Mucosa of gallbladder (tissue), 1 donor: ENCODE measurements around the gene INSRR. TPM values are rescaled to one million over a fixed set of nuclear protein-coding genes. Genes with fewer than 3 reads are reported as not detected.

Experiments used
- DNase-seq: peaks from one replicate; pipeline ENCODE4 v3.0.0-alpha.2; 2020; ENCODE audit warnings: low spot score
- total RNA-seq: library from RNA; stranded (reverse); gene quantifications from one replicate; pipeline ENCODE4 v1.2.1, GENCODE V29; 2021
- donor health status: DM: no; HTN: no; CAD: no.

The INSRR gene
- total RNA-seq, 1 donor from 2014 or later = 0.58 TPM

- DNase-seq = no peak
Measured at GRCh38 chr1:156894001-156894400, 35.1 kb upstream of the INSRR start.

- peak; percentile 24 for DNase-seq
Measured at GRCh38 chr1:156893048-156893953, 34.4 kb upstream of the INSRR start, which contains the start of gene PEAR1. Gene PEAR1 (plus strand): TSS chr1:156893718. CDS start chr1:156903927, 10,209 bp downstream.

- peak; percentile 89 for DNase-seq
Measured at GRCh38 chr1:156892190-156893047, 33.5 kb upstream of the INSRR start.

DNA sequence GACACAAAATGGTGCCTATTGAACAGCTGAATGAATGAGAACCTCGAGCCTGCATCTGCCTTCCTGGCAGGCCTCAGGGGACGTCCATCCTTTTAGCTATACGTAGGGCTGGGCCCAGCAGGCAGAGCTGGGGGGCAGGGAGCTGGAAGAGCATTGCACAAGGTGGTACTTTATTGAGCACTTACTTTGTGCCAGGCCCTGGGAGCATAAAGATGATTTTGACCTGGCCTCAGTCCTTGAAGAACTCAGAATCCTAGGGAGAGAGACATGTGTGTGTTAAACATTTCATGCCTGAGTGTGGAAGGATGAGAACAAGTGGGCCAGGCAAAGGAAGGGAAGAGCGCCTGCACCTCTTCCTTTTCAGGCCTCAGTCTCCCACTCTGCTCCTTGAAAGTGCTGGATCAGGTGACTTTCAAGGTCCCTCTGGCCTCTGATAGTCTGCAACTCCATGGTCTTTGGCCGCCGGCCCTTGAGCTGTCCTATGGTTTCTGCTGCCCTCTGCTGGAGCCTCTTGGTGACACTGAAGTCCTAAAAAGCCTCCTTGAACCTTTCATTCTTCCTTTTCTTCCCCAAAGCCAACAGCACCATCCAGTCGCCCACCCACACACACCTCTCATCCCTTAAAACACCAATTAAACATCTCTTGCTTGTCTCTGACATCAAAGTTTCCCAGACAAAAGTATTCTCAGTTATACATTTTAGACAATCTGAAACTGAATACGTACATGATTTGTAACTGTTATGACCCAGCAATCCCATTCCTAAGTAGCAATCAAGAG is 31.1 kb upstream of the INSRR start:
- peak; percentile 82 for DNase-seq

GRCh38 chr1:156887734-156888133 is 28.8 kb upstream of the INSRR start:
- no peak for DNase-seq

DNA sequence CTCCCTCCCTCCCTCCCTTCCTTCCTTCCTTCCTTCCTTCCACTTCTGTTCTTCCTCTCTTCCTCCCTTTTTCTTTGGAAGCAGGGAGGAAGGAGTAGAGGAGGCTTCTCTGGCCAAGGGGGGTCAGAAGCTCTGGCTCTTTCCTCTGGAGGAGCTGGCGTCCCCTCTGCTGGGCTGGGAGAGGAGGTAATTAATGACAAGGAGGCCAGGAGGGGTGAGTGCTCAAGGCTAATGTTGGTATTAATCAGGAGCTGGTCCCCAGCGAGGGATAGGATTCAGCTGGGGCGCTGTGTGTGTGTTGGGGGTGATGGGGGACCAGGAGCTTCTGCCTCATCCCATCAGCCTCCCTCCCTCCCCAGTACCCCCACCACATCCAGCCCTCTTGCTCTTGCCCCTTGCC is 28.4 kb upstream of the INSRR start:
- no peak for DNase-seq

GRCh38 chr1:156886583-156887281 is 27.8 kb upstream of the INSRR start:
- DNase-seq = no peak

DNA sequence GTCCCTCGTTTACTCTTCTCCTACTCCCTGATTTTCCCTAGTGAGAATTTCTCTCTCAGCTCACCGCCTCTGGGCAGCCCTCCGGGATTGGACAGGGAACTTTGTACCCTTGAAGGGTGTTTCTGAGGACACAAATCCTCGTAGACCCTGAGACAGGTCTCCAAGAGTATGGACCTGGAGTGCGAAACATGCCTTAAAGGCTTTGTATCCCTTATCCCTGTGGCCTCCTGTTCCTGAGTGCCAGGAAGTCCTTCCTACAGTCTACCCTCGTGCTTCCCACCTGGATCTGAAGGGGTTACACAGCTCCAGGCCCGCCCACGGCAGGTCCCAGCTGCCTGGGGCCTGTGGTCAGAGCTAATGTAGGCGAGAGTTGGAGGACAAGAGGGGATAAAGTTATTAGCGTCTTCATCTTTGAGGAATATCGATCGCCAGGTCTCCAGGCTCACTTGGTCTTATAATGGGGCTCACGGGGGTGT is 27.0 kb upstream of the INSRR start:
- DNase-seq = no peak

- no peak for DNase-seq
Measured at GRCh38 chr1:156885314-156885713, 26.4 kb upstream of the INSRR start.

- DNase-seq = no peak
Measured at GRCh38 chr1:156884560-156885184, 25.8 kb upstream of the INSRR start.

GRCh38 chr1:156883919-156884318 is 25.0 kb upstream of the INSRR start:
- DNase-seq = no peak

DNA sequence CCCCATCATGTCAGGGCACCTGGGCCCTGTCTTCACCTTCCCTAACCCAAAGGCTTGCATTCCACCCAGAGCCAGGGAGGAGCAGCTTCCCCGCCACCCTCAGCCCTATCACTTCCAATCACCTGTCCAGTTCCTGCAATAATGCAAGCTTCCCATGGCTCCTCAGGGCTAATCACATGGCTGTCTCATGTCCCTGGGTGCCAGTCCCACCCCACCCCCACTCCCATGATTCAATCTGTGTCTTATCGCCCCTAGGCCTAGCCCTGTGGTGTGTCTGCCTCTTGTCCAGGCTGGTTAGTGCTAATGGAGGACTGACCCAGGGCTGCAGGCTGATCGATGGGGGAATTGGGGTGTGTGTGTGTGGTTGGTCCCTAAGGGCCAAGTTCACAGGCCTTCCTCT is 23.6 kb upstream of the INSRR start:
- no peak for DNase-seq

DNA sequence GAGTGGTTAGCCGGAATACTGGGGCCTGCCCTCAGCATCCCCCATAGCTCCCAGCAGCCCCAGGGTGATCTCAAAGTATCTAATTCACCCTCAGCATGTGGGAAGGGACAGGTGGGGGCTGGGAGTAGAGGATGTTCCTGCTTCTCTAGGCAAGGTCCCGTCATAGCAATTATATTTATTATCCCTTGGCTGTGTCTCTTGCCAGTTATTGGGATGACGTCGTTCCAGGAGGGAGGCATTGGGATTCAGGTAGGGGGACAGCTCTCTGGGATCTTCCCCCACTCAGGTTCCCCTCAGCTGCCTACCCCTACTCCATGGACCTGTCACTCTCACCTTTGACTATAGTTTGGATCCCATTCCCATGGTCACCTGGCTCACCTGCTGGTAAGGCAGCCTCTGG is 22.7 kb upstream of the INSRR start:
- no peak for DNase-seq

GRCh38 chr1:156881101-156881500 is 22.2 kb upstream of the INSRR start:
- DNase-seq = no peak

DNA sequence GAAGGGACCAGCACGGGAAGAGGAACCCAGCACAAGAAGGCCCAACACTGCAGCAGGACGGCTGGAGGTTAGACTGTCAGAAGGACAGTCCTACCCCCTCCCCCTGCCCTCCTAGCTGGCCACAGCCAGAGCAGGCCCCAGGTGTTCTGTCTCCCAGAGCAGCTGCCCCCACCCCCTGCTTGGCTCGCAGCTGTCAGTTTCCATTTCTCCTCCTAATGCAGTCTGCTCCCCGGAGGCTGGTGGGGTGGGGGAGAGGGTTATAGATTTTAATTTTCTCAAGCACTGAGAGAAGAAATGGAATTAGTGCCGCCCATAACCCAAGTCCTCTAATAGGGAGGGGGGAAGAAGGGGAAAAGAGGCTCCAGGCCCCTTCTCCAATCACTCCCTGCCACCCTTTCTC is 21.6 kb upstream of the INSRR start:
- no peak for DNase-seq

- DNase-seq = no peak
Measured at GRCh38 chr1:156879876-156880275, 21.0 kb upstream of the INSRR start.

DNA sequence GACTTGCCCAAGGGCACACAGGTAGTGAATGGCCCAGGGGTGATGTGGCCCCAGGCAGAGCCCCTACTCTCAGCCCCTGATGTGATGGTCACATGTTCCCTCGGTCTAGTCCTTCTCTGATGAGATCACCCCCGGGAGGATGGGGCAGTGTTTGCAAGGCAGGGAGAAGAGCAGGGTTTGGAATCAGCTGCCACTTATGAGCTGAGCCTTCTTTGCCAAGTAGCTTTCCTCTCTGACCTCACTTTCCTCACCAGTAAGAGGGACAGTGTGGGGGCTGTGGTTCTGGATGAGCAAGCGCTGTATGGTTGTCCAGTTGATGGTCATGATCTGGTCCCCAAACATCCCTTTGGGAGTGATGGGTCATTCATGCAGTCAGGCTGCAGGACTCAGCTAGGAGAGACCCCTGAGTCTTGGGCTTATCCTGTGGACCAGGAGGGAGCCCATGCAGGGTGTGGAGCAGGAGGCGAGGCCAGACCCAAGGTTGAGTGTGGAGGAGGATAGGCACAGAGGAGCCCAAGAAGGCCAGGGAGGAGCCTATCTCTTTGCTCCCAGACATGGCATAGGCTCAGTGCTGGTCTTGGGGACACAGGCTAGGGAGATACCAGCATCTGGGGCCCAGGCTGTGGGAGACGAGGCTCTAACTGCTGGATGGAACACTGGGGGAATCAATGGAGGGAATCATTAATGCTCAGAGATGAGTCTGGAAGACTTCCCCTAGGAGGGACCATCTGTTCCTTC is 18.7 kb upstream of the INSRR start:
- no peak for DNase-seq

GRCh38 chr1:156876281-156876680 is 17.4 kb upstream of the INSRR start:
- no peak for DNase-seq

GRCh38 chr1:156875341-156875615 is 16.4 kb upstream of the INSRR start:
- no peak for DNase-seq
